B cell (primary cell): ENCODE measurements around the gene JARID2. TPM values are rescaled to one million over a fixed set of nuclear protein-coding genes. Genes with fewer than 3 reads are reported as not detected.

Experiments used
- ATAC-seq: fragments of 200-7000 bp; cut with Tn5 transposase; one replicate; pipeline ENCODE4 v1.10.0; 2021; ENCODE audit warnings: low read depth, mild to moderate bottlenecking, moderate number of reproducible peaks, moderate library complexity
- CTCF ChIA-PET: fragments of 350-600 bp; sonication (Branson Sonifier 250); formaldehyde crosslinking; loops from one replicate; lab custom pipeline; 2021; ENCODE audit warnings: antibody characterized with exemption, inconsistent platforms; lab: Charles Lee
- POLR2A ChIA-PET: fragments of 350-600 bp; sonication (Branson Sonifier 250); formaldehyde crosslinking; loops from one replicate; lab custom pipeline; 2021; ENCODE audit warnings: antibody characterized with exemption; lab: Charles Lee
- DNase-seq: peaks from one replicate; pipeline ENCODE4 v3.0.0; 2013
- H2AFZ ChIP-seq: 2 replicates; pipeline ENCODE4 v1.6.1; 2012; ENCODE audit warnings: mild to moderate bottlenecking, low read depth, low read length; ENCODE audit not compliant: insufficient read depth, poor library complexity, severe bottlenecking
- H3K27ac ChIP-seq, 2 donors: 1 replicate in 1 of 2; 2 replicates in 1 of 2; pipeline ENCODE4 v1.5.1; 2012 to 2013; ENCODE audit warnings: low read length in 2 of 2, mild to moderate bottlenecking in 2 of 2, moderate library complexity in 1 of 2
- H3K27me3 ChIP-seq, 4 experiments: fragments of 200-600 bp in 1 of 4; sonication (generic) in 1 of 4; replicated peaks in 1 of 4; 1 replicate in 2 of 4; 2 replicates in 2 of 4; pipeline versions ENCODE4 v1.6.1 to v1.7.0; 2013 to 2016; ENCODE audit warnings: low read length in 3 of 4, mild to moderate bottlenecking in 2 of 4, mixed read lengths in 1 of 4, moderate library complexity in 1 of 4; ENCODE audit not compliant: insufficient read depth in 4 of 4, control insufficient read depth in 3 of 4; ENCODE audit errors: control extremely low read depth in 1 of 4
- H3K36me3 ChIP-seq, 2 experiments: replicated peaks in 1 of 2; 1 replicate in 1 of 2; 2 replicates in 1 of 2; pipeline versions ENCODE4 v1.6.1 to v1.7.1; 2013; ENCODE audit warnings: low read length in 1 of 2; ENCODE audit not compliant: insufficient read depth in 2 of 2, control insufficient read depth in 1 of 2; ENCODE audit errors: control extremely low read depth in 1 of 2, extremely low read depth in 1 of 2
- H3K4me1 ChIP-seq, 2 donors: fragments of 200-600 bp in 1 of 2; sonication (generic) in 1 of 2; 1 replicate in 1 of 2; 2 replicates in 1 of 2; pipeline versions ENCODE4 v1.5.1 to v1.6.1; 2013 to 2017; ENCODE audit warnings: low read length in 2 of 2; ENCODE audit not compliant: control insufficient read depth in 2 of 2, insufficient read depth in 2 of 2
- H3K4me2 ChIP-seq: replicated peaks from 2 replicates; pipeline ENCODE3; 2012; ENCODE audit warnings: mild to moderate bottlenecking, low read depth, low read length; ENCODE audit not compliant: poor library complexity, severe bottlenecking
- H3K4me3 ChIP-seq, 5 experiments: fragments of 200-600 bp in 1 of 5; sonication (generic) in 1 of 5; 1 replicate in 3 of 5; 2 replicates in 2 of 5; pipeline versions ENCODE4 v1.5.1 to v1.7.0; 2011 to 2016; ENCODE audit warnings: low read length in 4 of 5, mild to moderate bottlenecking in 4 of 5, low read depth in 2 of 5, control low read depth in 1 of 5, moderate library complexity in 1 of 5; ENCODE audit not compliant: insufficient read depth in 1 of 5; ENCODE audit errors: control extremely low read depth in 1 of 5, extremely low read depth in 1 of 5
- H3K79me2 ChIP-seq: fragments of 200-600 bp; sonication (generic); one replicate; pipeline ENCODE4 v1.6.0; 2016; ENCODE audit warnings: low read length; ENCODE audit not compliant: control insufficient read depth, insufficient read depth
- H3K9ac ChIP-seq: fragments of 200-600 bp; sonication (generic); 2 replicates; pipeline ENCODE4 v1.6.1; 2017; ENCODE audit warnings: mild to moderate bottlenecking, low read length, moderate library complexity
- H3K9me3 ChIP-seq, 3 donors: one replicate each; pipeline versions ENCODE4 v1.6.1 to v1.7.1; 2013; ENCODE audit warnings: low read length in 2 of 3; ENCODE audit not compliant: control insufficient read depth in 2 of 3, insufficient read depth in 1 of 3; ENCODE audit errors: control extremely low read depth in 1 of 3
- H4K20me1 ChIP-seq: 2 replicates; pipeline ENCODE4 v1.6.0; 2012; ENCODE audit warnings: mild to moderate bottlenecking, low read length; ENCODE audit not compliant: insufficient read depth, control insufficient read depth, poor library complexity, severe bottlenecking
- H3K27ac Mint-ChIP-seq: one replicate; pipeline ENCODE4 v1.8.0; 2021; ENCODE audit warnings: mixed read lengths
- H3K27me3 Mint-ChIP-seq: one replicate; pipeline ENCODE4 v1.8.0; 2021; ENCODE audit warnings: mixed read lengths
- H3K4me1 Mint-ChIP-seq: one replicate; pipeline ENCODE4 v1.8.0; 2021; ENCODE audit warnings: mixed read lengths
- H3K4me3 Mint-ChIP-seq: one replicate; pipeline ENCODE4 v1.8.0; 2021; ENCODE audit warnings: mixed read lengths
- H3K9me3 Mint-ChIP-seq: one replicate; pipeline ENCODE4 v1.8.0; 2022; ENCODE audit warnings: mixed read lengths; ENCODE audit not compliant: insufficient read depth
- EZH2 ChIP-seq: IDR thresholded peaks from 2 replicates; pipeline ENCODE4 v1.6.1; 2012; ENCODE audit warnings: borderline replicate concordance, low read depth, mild to moderate bottlenecking, moderate library complexity, low read length; ENCODE audit not compliant: insufficient read depth, poor library complexity, severe bottlenecking
- WGBS: methylation state at CpG from one replicate; pipeline ENCODE4 v1.1.5; 2013; ENCODE audit warnings: missing lambda C conversion rate; ENCODE audit not compliant: insufficient coverage; 5-methylcytosine and 5-hydroxymethylcytosine counted together
- intact Hi-C: fragments of 100-400 bp; cut with micrococcal nuclease; formaldehyde crosslinking; loops from one replicate; pipeline ENCODE4 v1.10.0; 2022
- polyA plus RNA-seq: library from polyadenylated mRNA; depleted of rRNA; stranded (reverse); fragments of >200 nt; gene quantifications from 2 replicates; pipeline ENCODE4 v1.2.3, GENCODE V29; 2012
- total RNA-seq, 2 donors: library from RNA; stranded (reverse); fragments of 120-200 nt in 1 of 2; gene quantifications; 1 replicate in 1 of 2; 2 replicates in 1 of 2; pipeline versions ENCODE4 v1.2.3 to v1.2.4, GENCODE V29; 2013 to 2022
- TF ChIP-seq, protein P1 (sequence below): fragments of 200-600 bp; IDR thresholded peaks from one replicate; pipeline ENCODE4 v1.8.0; 2022; ENCODE audit warnings: antibody characterized with exemption, mild to moderate bottlenecking

Gene JARID2
- total and polyA plus RNA-seq, 2 donors (not counting 1 experiment from before 2014, with no cell fraction given) = 11.0 to 58.1 TPM

DNA sequence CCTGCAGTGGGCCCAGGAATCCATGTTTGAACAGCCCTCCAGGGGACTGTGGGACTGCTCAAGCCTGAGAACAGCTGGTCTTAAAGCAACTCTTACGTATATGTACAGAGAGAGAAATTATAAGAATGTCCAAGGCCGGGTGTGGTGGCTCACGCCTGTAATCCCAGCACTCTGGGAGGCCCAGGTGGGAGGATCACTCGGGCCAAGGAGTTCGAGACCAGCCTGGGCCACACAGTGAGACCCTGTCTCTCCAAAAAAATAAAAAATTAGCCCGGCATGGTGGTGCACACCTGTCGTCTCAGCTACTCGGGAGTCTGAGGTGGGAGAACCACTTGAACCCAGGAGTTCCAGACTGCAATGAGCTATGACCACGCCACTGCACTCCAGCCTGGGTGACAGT is 283.0 kb downstream of the JARID2 start:
- H3K36me3 ChIP-seq = peaks cover 0 to 70% of the 10 kb centered on the region in 2 experiments
- ATAC-seq = no peak

DNA sequence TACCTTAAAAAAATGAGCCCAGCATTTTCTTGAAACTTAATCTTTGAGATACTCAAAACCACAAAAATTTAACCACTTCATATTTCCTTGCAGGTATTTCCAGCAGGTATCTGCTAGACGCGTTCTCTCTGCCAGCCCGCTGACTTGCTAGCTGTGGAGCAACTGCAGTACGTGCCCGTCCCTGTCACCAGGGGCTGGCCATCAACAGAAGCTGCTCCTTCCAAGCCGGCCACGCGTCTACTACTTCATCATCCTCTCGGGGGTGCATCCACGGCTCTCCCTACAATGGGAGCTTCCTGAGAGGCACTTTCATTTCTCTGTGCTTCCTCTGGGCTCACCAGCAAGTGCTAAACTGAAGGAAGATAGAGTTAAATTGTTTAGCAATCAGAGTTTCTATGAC is 284.5 kb downstream of the JARID2 start:
- DNase-seq = no peak
- Mint-ChIP-seq H3K27me3 (no peaks in the 10 kb centered on the region), H3K4me3 (no peak overlapping the region), H3K4me1 (peaks cover 23% of the 10 kb centered on the region), H3K27ac (no peak overlapping the region), H3K9me3 (no peaks in the 10 kb centered on the region)
- POLR2A ChIA-PET = interaction anchor here (0.6 kb wide), 1 partner anchor 618 kb away, joined by 3 read pairs; no protein-coding TSS in a partner anchor
- H2AFZ ChIP-seq = no peak overlapping the region
- WGBS = 100% methylated on average over 5 of the region's 10 CpGs
- H3K4me2 ChIP-seq = no peak overlapping the region
- peaks cover 7% of the 10 kb centered on the region for H4K20me1 ChIP-seq
- CTCF ChIA-PET = no interaction called here
- H3K4me1 ChIP-seq = no peaks in the 10 kb centered on the region
- peaks cover 0 to 56% of the 10 kb centered on the region in 2 experiments for H3K36me3 ChIP-seq
- no peak overlapping the region for H3K4me3 ChIP-seq
- peaks cover 19% of the 10 kb centered on the region for H3K79me2 ChIP-seq
- ATAC-seq = no peak
- intact Hi-C loops = no loop called here
- no peak overlapping the region for H3K9ac ChIP-seq
- no peaks in the 10 kb centered on the region for H3K9me3 ChIP-seq
- H3K27ac ChIP-seq = no peak overlapping the region
- TF ChIP-seq, protein P1, sequence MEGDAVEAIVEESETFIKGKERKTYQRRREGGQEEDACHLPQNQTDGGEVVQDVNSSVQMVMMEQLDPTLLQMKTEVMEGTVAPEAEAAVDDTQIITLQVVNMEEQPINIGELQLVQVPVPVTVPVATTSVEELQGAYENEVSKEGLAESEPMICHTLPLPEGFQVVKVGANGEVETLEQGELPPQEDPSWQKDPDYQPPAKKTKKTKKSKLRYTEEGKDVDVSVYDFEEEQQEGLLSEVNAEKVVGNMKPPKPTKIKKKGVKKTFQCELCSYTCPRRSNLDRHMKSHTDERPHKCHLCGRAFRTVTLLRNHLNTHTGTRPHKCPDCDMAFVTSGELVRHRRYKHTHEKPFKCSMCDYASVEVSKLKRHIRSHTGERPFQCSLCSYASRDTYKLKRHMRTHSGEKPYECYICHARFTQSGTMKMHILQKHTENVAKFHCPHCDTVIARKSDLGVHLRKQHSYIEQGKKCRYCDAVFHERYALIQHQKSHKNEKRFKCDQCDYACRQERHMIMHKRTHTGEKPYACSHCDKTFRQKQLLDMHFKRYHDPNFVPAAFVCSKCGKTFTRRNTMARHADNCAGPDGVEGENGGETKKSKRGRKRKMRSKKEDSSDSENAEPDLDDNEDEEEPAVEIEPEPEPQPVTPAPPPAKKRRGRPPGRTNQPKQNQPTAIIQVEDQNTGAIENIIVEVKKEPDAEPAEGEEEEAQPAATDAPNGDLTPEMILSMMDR = no peak
- no peak for TF ChIP-seq EZH2
- no peaks in the 10 kb centered on the region for H3K27me3 ChIP-seq

More for the DNA sequence above, 283.0 kb downstream of the JARID2 start:
- no peak overlapping the region for H3K27ac ChIP-seq
- H3K9me3 ChIP-seq = no peaks in the 10 kb centered on the region
- no peak overlapping the region for H3K9ac ChIP-seq
- Mint-ChIP-seq H3K27me3 (no peaks in the 10 kb centered on the region), H3K27ac (no peak overlapping the region), H3K9me3 (no peaks in the 10 kb centered on the region), H3K4me1 (peaks cover 15% of the 10 kb centered on the region), H3K4me3 (no peak overlapping the region)
- no peak overlapping the region for H3K4me2 ChIP-seq
- H3K79me2 ChIP-seq = peaks cover 16% of the 10 kb centered on the region
- intact Hi-C loops = no loop called here
- DNase-seq = no peak
- POLR2A ChIA-PET = no interaction called here
- CTCF ChIA-PET = no interaction called here
- peaks cover 4% of the 10 kb centered on the region for H4K20me1 ChIP-seq
- H3K4me3 ChIP-seq = no peak overlapping the region
- WGBS = 95% methylated on average over 9 of the region's 9 CpGs
- no peaks in the 10 kb centered on the region for H3K27me3 ChIP-seq
- H3K4me1 ChIP-seq = no peaks in the 10 kb centered on the region
- no peak overlapping the region for H2AFZ ChIP-seq
- TF ChIP-seq, protein P1 = no peak
- no peak for TF ChIP-seq EZH2
